ENCODE results near the gene KRTAP7-1.

Gene KRTAP7-1

GRCh38 chr21:30829659-30830058 is at the start of gene KRTAP7-1:
TSS of gene KRTAP7-1 (minus strand) at chr21:30829759. CDS start at chr21:30829698, 61 bp downstream.
- DNase-seq (ENCODE audit: low read depth) = no peak

GRCh38 chr21:30874526-30874925 is 45.0 kb upstream of the KRTAP7-1 start:
- no peak for DNase-seq (ENCODE audit: low read depth)

- DNase-seq (ENCODE audit: low read depth) = no peak
These were observed 18.3 kb upstream of the KRTAP7-1 start for GRCh38 chr21:30847627-30848500.

- DNase-seq (ENCODE audit: low read depth) = no peak
These were observed 13.4 kb upstream of the KRTAP7-1 start for GRCh38 chr21:30842990-30843389.

- DNase-seq (ENCODE audit: low read depth) = no peak
These were observed 9.7 kb upstream of the KRTAP7-1 start for GRCh38 chr21:30839304-30839703.

- no peak for DNase-seq (ENCODE audit: low read depth)
These were observed 9.0 kb upstream of the KRTAP7-1 start for GRCh38 chr21:30838536-30838935.

GRCh38 chr21:30831194-30831765 is 1.7 kb upstream of the KRTAP7-1 start:
- DNase-seq (ENCODE audit: low read depth) = no peak

- no peak for DNase-seq (ENCODE audit: low read depth)
These were observed 10.5 kb downstream of the KRTAP7-1 start for GRCh38 chr21:30818837-30819610.

- no peak for DNase-seq (ENCODE audit: low read depth)
These were observed 16.4 kb downstream of the KRTAP7-1 start, which contains the start of gene KRTAP8-1 for GRCh38 chr21:30813174-30813573. TSS of gene KRTAP8-1 (minus strand) at chr21:30813274. CDS start at chr21:30813220, 54 bp downstream.

GRCh38 chr21:30800605-30801004 is 29.0 kb downstream of the KRTAP7-1 start:
- DNase-seq (ENCODE audit: low read depth) = no peak

GRCh38 chr21:30793581-30794314 is 35.8 kb downstream of the KRTAP7-1 start:
- no peak for DNase-seq (ENCODE audit: low read depth)

- no peak for DNase-seq (ENCODE audit: low read depth)
These were observed 50.3 kb downstream of the KRTAP7-1 start for GRCh38 chr21:30779249-30779648.

All from GM04503 (cell line).